ENCODE measurements around the gene IMPDH2. TPM values are rescaled to one million over a fixed set of nuclear protein-coding genes. Genes with fewer than 3 reads are reported as not detected.
A peak's percentile ranks its signal among the peaks of the same experiment; 100 is the strongest.

IMPDH2 gene
- total and polyA plus RNA-seq, 2 experiments from 2014 or later: 121 to 210 TPM

DNA sequence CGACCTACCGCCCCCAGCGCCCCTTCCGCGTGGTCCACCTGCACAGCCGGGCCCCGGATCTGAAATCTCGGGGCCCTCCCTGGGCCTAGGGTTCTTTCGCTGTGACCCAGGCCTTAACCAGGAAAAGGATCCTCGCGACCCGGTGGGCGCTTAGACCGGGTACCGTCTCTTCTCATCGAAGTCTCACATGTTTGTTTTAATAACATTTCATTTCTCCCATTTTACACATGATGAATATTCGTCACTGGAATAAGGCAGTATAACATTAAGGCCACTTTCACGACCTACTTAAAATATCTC is 10.5 kb downstream of the IMPDH2 start:
- Histone ChIP-seq H3K4me1 (ENCODE audit: insufficient read depth) (peaks cover 5% of the 10 kb centered on the region; the same call in 1 of the 2 replicates), H3K27me3 (replicated peaks; ENCODE audit: insufficient read depth) (no peaks in the 10 kb centered on the region), H4K20me1 (ENCODE audit: insufficient read depth) (no peaks in the 10 kb centered on the region), H3F3A (ENCODE audit: insufficient read depth) (peaks cover 27% of the 10 kb centered on the region), H3K9me3 (ENCODE audit: low read depth) (no peaks in the 10 kb centered on the region), H3K79me2 (ENCODE audit: insufficient read depth) (peaks cover 55% of the 10 kb centered on the region), H3K27ac (peak overlapping the region; percentile 78), H3K9ac (peak overlapping the region; percentile 85), H3K4me3 (peak overlapping the region; percentile 75), H3K36me3 (ENCODE audit: low read depth) (peaks cover 11% of the 10 kb centered on the region; the same call in 1 of the 2 replicates), H3K9me2 (ENCODE audit: insufficient read depth) (no peaks in the 10 kb centered on the region), H2AFZ (peak overlapping the region; percentile 58), H3K4me2 (ENCODE audit: unreplicated experiment) (peak overlapping the region; percentile 78)
- no peak for DNase-seq
- TF ChIP-seq EZH2 (IDR thresholded peaks at IDR 0.05; ENCODE audit: insufficient read depth, poor library complexity, severe bottlenecking) (no peak), EZH2phosphoT487 (IDR thresholded peaks at IDR 0.05; ENCODE audit: insufficient read depth, low read depth) (no peak)
- in situ Hi-C loops (cut with MboI): no loop called here
- 4 to 5% methylated on average over 18 of the region's 18 CpGs for WGBS, 2 experiments (ENCODE audit: low coverage in 1 of 2, low lambda C conversion rate in 2 of 2, missing lambda C conversion rate in 2 of 2)

DNA sequence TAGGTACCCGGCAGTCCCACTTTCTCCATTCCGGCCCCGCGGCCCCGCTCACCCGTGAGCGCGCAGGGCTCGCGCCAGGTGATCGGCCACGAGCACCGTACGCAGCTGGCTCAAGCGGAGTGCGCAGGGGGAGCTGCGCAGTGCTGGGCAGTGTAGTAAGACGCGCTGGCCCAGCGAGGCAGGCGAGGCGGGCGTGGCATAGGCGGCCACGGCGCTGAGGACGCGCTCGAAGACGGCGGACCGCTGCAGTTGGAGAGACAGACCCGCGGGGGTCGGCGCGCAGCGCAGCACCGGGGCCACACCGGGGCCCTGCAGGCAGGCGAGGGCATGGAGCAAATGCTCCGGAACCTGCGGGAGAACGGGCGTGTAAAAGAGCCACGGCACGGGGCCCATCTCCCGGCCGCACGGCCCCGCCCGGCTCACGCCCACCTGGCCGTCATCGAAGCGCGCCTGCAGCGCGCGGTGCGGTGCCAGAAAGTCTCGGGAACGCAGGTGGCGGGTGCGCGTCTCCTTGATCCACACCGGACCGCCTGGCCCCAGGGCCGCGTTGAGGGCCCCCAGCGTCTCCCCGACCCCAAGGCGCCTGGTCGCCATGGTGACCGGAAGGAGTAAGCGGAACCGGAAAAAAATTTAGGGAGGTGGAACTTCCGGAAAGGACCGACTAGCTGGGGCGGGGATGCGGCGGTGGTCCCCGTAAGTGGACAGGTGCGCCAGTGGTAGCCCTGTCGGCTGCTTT is 11.1 kb downstream of the IMPDH2 start, which contains the start of gene DALRD3:
DALRD3 (minus strand) TSS at position 610 of the 736 bp plus-strand sequence; CDS start at position 594, 16 bp downstream.
- peak; percentile 88 for DNase-seq
- Histone ChIP-seq H3K9ac (peak within 1 kb of the TSS; percentile 85), H3K27ac (peak within 1 kb of the TSS; percentile 78), H3K4me2 (ENCODE audit: unreplicated experiment) (peak within 1 kb of the TSS; percentile 87), H3K27me3 (replicated peaks; ENCODE audit: insufficient read depth) (no peaks in the 10 kb centered on the region), H3F3A (ENCODE audit: insufficient read depth) (peaks cover 23% of the 10 kb centered on the region), H3K36me3 (ENCODE audit: low read depth) (peaks cover 11% of the 10 kb centered on the region; the same call in 1 of the 2 replicates), H3K79me2 (ENCODE audit: insufficient read depth) (peaks cover 55% of the 10 kb centered on the region), H2AFZ (peak within 1 kb of the TSS; percentile 58), H3K4me3 (peak within 1 kb of the TSS; percentile 84), H3K9me2 (ENCODE audit: insufficient read depth) (no peaks in the 10 kb centered on the region), H3K9me3 (ENCODE audit: low read depth) (no peaks in the 10 kb centered on the region), H3K4me1 (ENCODE audit: insufficient read depth) (peaks cover 3% of the 10 kb centered on the region; the same call in 1 of the 2 replicates), H4K20me1 (ENCODE audit: insufficient read depth) (no peaks in the 10 kb centered on the region)
- WGBS, 2 experiments (ENCODE audit: low coverage in 1 of 2, low lambda C conversion rate in 2 of 2, missing lambda C conversion rate in 2 of 2): 1% methylated on average over 74 to 85 of the region's 85 CpGs
- no peak for TF ChIP-seq EZH2 (IDR thresholded peaks at IDR 0.05; ENCODE audit: insufficient read depth, poor library complexity, severe bottlenecking)
- TF ChIP-seq EZH2phosphoT487 (IDR thresholded peaks at IDR 0.05; ENCODE audit: insufficient read depth, low read depth): no peak
- in situ Hi-C loops (cut with MboI): no loop called here

DNA sequence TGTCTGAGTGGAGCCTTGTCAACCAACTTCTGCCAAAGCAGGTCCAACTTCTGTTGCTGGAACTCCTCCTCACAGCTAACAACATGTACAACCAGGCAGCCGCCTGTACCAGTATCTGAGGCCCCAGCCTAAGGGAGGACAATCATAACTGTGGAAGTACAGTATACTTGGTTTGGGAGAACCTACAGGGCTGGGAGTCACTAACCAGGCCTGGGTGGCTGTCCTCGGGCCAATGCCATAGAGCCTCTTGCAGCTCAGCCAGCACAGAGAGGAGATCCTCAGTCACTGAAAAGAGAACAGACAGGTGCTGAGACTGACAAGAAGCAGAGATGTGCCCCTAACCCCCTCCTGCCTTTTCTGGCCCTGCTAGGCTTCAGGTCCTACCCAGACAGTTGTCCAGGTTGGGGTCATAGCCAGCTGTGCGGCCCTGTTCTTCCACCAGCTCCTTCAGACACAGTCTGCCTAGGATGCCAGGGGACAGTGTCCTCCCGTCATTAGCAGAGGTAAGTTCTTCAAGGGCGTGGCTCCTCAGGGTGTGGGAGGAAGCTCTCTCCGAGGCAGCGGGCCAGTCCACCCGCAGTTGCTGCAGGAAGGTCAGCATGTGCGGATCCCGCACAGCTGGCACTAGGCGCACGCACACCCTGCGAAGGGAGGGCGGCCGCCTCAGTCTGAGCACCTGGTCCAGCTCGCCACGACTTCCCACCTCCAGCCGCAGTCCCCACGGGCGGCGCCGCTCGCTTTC is 11.8 kb downstream of the IMPDH2 start:
- DNase-seq: peak; percentile 54
- H3K27ac ChIP-seq: peak overlapping the region; percentile 78
- H3K4me1 ChIP-seq (ENCODE audit: insufficient read depth): no peaks in the 10 kb centered on the region
- no peaks in the 10 kb centered on the region for H3K9me2 ChIP-seq (ENCODE audit: insufficient read depth)
- TF ChIP-seq EZH2 (IDR thresholded peaks at IDR 0.05; ENCODE audit: insufficient read depth, poor library complexity, severe bottlenecking) (no peak), EZH2phosphoT487 (IDR thresholded peaks at IDR 0.05; ENCODE audit: insufficient read depth, low read depth) (no peak)
- H2AFZ ChIP-seq: peak overlapping the region; percentile 58
- 10 to 12% methylated on average over 23 of the region's 23 CpGs for WGBS, 2 experiments (ENCODE audit: low coverage in 1 of 2, low lambda C conversion rate in 2 of 2, missing lambda C conversion rate in 2 of 2)
- peaks cover 11% of the 10 kb centered on the region; the same call in 1 of the 2 replicates for H3K36me3 ChIP-seq (ENCODE audit: low read depth)
- peak overlapping the region; percentile 75 for H3K4me3 ChIP-seq
- H3K27me3 ChIP-seq (replicated peaks; ENCODE audit: insufficient read depth): no peaks in the 10 kb centered on the region
- H3K4me2 ChIP-seq (ENCODE audit: unreplicated experiment): peak overlapping the region; percentile 78
- H3K9ac ChIP-seq: peak overlapping the region; percentile 85
- peaks cover 18% of the 10 kb centered on the region for H3F3A ChIP-seq (ENCODE audit: insufficient read depth)
- H3K9me3 ChIP-seq (ENCODE audit: low read depth): no peaks in the 10 kb centered on the region
- no peaks in the 10 kb centered on the region for H4K20me1 ChIP-seq (ENCODE audit: insufficient read depth)
- in situ Hi-C loops (cut with MboI): no loop called here
- H3K79me2 ChIP-seq (ENCODE audit: insufficient read depth): peaks cover 55% of the 10 kb centered on the region

DNA sequence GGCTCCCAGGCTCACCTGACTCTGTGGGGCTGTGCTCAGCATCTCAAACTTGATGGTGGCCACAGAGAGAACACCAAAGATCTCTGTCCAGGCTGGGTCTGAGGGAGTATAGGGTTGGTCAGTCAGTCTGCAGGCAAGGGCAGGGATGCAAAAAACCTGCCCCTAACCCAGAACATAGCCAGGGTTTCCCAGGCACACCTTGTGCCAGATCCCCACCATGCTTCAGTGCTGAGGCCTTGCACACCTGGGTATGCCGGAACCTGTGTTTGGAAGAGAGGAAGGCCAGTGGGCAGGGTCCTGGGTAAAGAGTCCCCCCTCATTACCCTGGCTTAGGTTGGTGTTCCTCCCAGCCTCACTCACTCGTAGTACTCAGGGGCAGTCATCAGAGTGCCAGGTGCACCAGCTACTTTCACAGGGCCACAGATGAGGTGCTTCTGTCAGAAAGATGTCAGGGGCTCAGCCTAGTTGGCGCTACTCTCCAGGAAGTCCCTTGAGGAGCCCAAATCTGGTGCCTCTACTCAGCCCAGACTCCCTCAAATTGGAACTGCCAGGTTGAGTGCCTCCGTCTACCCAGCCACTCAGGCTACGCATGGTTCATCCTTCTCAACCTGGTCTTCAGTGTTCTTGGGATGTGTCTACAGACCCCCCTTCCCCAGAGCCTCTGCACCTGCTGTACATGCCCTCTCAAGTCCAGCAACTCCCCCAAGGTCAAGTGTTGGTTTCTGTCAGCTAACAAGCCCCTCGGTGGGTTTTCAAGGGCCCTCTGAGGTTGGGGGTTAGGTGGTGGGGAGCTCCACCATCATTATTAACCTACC is 12.6 kb downstream of the IMPDH2 start:
- H3K4me2 ChIP-seq (ENCODE audit: unreplicated experiment): no peak overlapping the region
- peaks cover 60% of the 10 kb centered on the region for H3K79me2 ChIP-seq (ENCODE audit: insufficient read depth)

More for the DNA sequence above, 12.6 kb downstream of the IMPDH2 start:
- Histone ChIP-seq H3K36me3 (ENCODE audit: low read depth) (peaks cover 11% of the 10 kb centered on the region; the same call in 1 of the 2 replicates), H3K27me3 (replicated peaks; ENCODE audit: insufficient read depth) (no peaks in the 10 kb centered on the region), H3K4me1 (ENCODE audit: insufficient read depth) (no peaks in the 10 kb centered on the region), H3K9me2 (ENCODE audit: insufficient read depth) (no peaks in the 10 kb centered on the region), H3K4me3 (0 out of 2 replicates have a peak overlapping the region, but pooled peaks have one; percentile 75), H3F3A (ENCODE audit: insufficient read depth) (peaks cover 18% of the 10 kb centered on the region), H4K20me1 (ENCODE audit: insufficient read depth) (no peaks in the 10 kb centered on the region), H2AFZ (no peak overlapping the region), H3K27ac (no peak overlapping the region), H3K9ac (peak overlapping the region; percentile 85), H3K9me3 (ENCODE audit: low read depth) (no peaks in the 10 kb centered on the region)
- 92 to 93% methylated on average over 6 of the region's 6 CpGs for WGBS, 2 experiments (ENCODE audit: low coverage in 1 of 2, low lambda C conversion rate in 2 of 2, missing lambda C conversion rate in 2 of 2)
- TF ChIP-seq EZH2phosphoT487 (IDR thresholded peaks at IDR 0.05; ENCODE audit: insufficient read depth, low read depth): no peak
- TF ChIP-seq EZH2 (IDR thresholded peaks at IDR 0.05; ENCODE audit: insufficient read depth, poor library complexity, severe bottlenecking): no peak
- in situ Hi-C loops (cut with MboI): no loop called here
- no peak for DNase-seq
